Measurements from ENCODE around the gene DYNC1I1.

Gene DYNC1I1

GRCh38 chr7:96093435-96093834 is 321.1 kb downstream of the DYNC1I1 start:
- peak; percentile 85 for DNase-seq

DNA sequence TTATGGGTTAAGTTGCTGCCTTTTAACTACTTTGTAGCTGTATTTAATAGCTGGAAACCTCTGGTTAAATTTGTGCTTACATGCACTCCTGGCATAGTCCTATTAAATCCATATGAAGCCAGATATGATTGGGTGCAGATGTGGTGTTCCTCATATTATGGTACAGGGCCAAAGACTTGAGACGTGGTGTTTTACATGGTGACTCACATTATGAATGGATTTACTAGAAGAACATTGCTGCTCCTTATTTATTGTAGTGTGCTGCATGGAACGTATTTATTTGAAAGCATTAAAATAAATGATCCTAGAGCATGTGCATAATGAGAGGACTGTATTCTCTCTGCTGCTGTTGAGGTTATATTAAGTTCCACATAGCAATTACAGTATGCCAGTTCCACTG is 325.5 kb downstream of the DYNC1I1 start:
- DNase-seq: peak; percentile 74

GRCh38 chr7:96100737-96101136 is 328.4 kb downstream of the DYNC1I1 start:
- DNase-seq: no peak

DNA sequence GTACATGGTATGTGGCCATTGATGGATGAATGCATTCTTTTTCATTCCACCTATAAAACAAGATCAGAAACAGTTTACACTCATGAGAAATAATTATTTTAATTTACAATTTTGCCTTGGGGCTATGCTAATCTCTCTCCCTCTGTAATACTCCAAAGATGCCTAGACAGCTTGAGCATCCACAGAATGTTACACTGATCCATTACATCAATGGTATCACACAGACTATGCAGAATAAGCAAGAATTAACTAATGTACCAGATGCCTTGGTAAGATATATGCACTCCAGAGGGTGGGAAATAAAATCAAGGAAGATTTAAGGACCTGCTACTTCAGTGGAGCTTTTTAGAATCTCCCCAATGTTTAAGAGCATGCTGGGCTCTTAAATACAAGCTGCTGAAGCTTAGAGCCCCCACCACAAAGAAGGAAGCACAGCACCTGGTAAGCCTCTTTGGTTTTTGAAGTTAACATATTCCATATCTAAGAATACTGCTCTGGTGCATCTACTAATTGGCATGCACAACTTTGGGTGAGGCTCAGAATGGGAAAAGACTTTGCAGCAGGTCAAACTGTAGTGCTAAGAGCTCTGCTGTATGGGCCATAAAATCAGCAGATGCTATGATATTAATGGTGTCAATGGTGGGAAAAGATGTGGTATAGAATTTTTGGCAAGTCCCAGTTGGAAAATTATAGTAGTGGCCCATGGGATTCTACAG is 329.9 kb downstream of the DYNC1I1 start:
- DNase-seq: no peak

DNA sequence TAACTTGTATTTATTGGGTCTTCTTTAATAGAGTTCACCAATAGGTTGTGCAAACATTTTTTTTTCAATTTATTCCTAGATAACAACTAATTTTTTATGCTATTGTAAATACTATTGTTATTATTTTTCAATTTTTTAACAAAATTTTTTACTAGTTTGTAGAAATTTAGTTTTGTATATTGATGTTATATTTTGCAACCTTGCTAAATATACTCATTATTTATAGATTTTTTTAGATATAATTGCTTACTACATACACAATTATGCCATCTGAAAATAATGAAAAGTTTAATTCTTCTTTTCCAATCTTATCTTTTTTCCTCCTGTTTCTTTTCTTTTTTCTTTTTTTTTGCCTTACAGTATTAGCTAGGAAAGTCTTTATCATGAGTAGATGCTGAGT is 332.6 kb downstream of the DYNC1I1 start:
- no peak for DNase-seq

DNA sequence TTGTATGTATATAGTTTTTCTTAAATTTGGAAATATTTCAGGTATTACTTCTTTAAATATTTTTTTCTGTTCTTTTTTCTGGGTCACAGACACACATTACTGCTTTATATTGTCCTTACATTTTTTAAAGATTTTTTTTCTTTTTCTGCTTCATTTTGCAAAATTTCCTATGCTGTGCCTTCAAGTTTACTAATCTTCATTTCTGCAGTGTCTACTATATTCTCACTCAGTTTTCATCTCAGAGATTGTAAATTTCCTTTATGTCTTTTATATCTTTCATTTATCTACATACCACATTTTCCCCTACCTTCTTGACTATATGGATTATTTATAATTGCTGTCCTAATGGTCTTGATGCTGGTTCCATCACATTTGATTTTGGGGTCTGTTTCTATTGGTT is 339.1 kb downstream of the DYNC1I1 start:
- DNase-seq: no peak

DNA sequence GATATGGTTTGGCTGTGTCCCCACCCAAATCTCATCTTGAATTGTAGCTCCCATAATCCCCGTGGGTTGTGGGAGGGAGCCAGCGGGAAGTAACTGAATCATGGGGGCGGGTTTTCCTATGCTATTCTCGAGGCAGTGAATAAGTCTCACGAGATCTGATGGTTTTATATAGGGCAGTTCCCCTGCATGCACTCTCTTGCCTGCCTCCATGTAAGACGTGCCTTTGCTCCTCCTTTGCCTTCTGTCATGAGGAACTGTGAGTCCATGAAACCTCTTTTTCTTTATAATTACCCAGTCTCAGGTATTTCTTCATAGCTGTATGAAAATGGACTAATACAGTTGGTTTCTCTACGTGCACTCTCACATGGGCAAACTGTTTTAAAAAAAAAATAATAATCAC is 341.8 kb downstream of the DYNC1I1 start:
- no peak for DNase-seq

GRCh38 chr7:96116173-96116572 is 343.8 kb downstream of the DYNC1I1 start:
- DNase-seq: no peak

DNA sequence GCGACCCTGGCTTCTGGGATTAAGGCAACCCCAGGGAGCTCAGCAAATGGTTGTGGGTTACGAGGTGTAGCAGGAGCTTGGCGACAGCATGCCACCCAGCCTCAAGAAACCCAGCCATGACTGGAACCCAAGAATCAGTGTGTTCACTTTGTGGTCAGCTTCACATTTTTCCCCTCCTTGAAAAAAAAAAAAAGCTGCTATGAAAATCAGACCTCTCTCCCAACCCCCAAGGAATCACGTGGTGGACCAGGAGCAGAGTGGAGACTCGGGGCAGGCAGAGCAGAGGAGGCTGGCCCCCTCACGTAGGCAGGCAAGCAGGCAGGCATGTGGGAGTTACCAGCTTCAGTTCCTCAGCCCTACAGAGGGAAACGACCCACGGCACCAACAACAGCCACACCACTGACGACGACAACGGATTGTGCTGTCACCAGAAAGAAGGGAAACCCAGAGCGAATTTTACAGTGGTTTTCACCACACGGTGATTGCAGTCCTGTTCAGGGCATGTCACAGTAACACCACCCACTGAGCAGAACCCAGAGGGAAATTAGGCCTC is 346.2 kb downstream of the DYNC1I1 start:
- DNase-seq: peak; percentile 13

DNA sequence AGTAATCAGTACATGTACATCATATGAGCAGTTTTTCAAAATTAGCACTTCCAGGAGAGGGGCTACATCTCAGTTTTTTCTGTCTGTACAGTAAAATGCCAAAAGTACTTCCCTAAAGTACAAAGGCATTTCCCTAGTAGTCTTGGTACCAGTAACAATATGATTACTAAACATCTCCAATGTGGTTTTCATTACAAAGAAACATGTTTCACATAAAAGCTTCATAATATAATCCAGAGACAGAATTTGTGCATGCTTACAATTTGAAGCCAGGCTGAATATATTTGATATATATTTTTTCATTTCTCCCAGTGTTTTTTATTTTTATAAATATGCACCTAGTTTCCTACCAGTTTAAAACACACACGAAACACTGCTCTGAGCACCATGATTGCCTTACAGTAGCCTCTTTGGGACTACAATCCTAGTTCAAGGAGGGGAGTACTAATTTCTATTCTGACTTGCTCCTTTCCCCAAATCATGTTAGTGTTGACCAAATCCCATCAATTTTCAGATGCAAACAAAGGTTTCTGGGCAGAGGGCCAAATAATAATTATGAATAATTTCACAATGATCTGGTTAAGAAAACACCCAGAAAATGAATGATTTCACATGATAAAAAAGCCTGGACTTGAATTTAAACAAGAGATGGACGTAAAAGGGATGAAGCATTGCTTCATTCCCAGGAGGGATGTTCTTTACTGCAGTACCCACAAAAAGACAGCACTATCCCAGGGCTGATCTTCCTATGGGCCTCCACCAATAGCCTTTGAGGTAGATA is 348.3 kb downstream of the DYNC1I1 start:
- DNase-seq: peak; percentile 15

DNA sequence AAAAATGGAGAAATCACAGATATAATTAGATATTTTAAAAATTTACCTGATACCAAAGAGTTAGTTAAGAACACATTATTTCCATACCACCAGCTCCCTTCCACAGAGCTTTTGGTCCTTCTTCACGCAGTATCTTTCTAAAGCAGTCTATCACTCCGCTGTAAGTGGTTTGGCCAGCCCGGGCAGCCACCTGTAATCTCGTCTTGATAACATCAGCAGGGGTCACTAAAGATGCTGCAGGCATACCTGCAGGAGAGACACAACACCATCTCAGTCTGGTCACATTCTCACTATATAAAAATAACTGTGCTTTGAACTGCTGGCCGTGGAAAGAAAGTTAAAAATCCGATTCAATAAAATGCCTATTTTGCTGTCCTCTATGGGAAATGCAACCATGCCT is 349.4 kb downstream of the DYNC1I1 start:
- DNase-seq: no peak

DNA sequence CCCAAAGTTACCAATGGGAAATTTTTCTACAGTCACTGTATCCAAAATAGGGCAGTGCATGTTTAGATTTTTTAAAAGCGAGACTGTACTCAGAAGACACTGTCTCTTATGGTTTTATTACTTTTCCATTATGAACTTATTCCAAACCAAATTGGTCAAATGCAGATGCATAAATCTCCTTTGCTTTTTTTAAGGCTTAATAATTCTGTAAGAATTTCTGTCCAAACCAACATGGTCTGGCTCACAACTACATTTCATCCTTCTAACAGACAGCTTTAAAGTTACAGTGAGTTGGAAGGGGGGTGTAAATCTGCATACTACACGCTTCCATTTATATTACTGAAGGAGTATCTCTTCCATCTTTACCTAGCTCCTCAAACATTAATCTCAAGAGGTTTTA is 350.4 kb downstream of the DYNC1I1 start:
- DNase-seq: peak; percentile 19

GRCh38 chr7:96126382-96126781 is 354.0 kb downstream of the DYNC1I1 start:
- DNase-seq: no peak

- peak; percentile 5 for DNase-seq
Observed at GRCh38 chr7:96127746-96128145, 355.4 kb downstream of the DYNC1I1 start.

DNA sequence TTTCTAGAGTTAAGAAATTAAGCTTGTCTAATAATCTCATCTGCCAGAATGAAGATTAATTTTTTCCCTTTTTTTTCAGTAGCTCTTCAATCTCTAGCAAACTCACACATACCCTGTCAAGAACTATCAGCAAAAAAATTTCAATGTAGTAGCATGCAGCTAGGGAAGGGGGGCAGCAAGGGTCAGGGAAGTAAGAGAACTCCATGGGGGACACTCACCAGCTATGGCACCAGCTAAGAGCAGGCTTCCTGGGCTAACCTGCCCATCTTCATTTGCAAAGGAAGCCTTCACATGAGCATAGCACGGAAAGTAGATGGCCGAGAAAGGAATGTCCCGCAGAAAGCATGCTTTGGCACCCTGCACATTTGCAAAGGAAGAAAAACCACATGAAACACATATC is 359.2 kb downstream of the DYNC1I1 start:
- DNase-seq: no peak

- no peak for DNase-seq
Observed at GRCh38 chr7:96135241-96135640, 362.9 kb downstream of the DYNC1I1 start.

DNA sequence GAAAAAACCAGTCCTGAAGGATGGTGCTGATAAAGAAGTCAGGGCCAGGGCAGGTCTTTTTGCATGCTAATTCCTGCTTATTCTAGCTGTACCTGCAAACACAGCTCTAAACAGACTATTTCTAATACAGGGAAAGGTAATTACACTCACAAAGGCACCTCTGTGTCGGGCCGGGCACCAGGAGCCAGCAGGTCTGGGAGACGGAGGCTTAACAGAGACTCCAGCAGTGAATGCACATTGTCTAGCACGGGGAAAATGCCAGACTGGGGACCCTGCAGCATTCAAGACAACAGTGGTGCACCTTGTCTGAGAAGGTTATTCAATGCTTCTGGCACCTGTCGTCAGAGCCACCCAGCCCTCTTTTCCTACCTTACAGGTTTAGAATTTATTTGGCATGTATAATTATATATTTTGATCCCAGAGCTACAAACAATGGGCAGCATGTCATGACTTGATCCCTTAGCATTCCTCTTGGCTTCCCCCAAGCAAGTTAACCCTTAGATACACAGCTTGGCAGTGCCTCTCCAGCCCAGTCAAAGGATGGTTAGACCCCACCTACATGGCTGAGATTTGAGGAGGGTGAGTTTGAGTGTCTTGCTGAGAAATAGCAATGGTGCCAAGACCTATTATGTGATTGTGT is 364.4 kb downstream of the DYNC1I1 start:
- no peak for DNase-seq

- DNase-seq: no peak
Observed at GRCh38 chr7:96143495-96144259, 371.3 kb downstream of the DYNC1I1 start.

- no peak for DNase-seq
Observed at GRCh38 chr7:96144260-96144526, 371.8 kb downstream of the DYNC1I1 start.

Measured in fibroblast of skin of right biceps (primary cell).